Measurements from ENCODE around the gene XPO6.

The XPO6 gene

DNA sequence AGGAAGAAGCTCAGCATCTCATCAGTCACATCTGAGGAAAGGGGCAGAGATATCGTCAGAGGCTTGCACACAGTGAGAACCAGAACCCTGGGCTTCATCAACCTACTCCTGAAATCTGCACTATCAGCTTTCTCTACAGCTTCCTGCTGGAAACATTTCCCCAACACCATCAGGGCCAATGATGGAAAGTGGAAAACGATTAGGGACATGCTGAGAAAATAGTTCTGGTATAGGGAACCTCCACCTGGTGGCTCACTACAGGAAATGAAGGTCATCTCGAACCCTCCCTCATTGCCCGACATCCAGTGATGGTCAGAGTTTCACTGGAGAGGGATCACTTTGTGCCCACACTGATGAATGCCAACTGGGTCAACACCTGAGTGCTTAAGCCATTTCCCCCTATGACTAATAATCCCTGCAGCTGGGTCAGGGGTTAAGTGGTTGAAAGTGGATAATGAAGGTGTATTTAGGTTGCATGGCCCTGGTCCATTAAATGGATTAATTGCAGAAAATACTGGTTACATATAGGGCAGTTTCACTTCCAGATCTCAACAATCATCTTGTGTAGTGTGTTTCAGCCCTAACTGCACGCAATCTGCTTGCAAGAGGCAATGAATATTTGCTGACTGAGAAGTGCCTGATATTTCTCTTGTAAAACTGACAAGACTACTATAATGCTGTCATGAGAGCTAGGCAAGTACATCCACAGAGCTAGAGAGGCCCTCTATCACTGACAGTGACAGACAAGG, 105.1 kb downstream of the XPO6 start:
- DNase-seq: no peak

DNA sequence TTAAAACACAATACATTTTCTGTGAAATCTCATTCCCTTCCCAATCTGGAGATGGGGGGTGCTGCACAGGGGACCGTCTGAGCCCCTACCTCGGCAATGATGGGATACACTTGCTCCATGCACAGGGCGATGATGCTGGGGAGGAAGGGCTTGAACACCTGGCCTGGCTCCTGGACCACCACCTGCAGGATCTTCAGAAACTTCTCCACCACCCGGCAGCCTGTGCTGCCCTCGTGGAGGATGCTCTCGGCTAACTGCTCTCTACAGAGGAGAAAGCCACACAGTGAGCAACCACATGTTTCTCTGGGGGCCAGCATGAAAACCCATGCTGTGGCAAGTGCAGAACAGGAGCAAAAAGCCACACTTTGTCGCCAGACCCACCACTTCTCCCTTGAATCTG, 105.8 kb downstream of the XPO6 start:
- no peak for DNase-seq

DNA sequence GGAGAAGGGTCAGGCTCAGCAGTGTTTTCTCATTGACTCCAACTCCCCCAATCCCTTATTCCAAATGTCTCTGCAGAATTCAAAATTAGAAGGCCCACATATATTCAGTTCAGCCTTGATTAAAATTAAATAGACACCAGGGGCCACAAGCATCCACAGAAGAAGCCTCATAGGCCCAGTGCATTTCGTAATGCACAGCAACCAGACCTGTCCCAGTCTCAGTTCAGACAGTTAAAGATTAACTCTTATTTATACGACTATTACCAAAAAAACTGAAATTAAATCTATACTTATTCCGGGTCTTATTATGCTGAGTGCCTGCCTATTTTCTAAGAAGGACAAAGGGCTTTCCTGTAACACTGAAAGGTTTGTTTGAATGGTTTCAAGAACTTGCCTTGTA, 106.5 kb downstream of the XPO6 start:
- no peak for DNase-seq

DNA sequence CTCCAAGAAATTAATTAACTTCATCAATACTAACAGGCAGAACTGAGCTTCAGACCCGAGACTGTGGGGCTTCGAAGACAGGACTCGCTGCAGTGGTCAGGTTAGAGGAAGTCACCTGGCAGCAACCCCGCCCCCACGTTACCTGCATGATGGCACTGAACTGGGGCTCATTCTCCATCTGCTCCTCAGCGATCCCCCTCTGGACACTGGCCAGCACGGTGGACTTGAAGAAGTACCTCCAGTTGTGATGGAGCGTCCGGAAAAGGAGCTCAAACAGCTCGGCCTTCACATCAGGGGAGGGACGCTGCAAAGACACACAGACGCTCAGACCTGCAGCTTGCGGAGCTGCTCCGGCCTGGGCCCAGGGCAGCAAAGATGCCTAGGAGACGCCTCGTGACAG, 107.4 kb downstream of the XPO6 start:
- no peak for DNase-seq

- no peak for DNase-seq
Observed at GRCh38 chr16:28103516-28104170, 108.1 kb downstream of the XPO6 start.

DNA sequence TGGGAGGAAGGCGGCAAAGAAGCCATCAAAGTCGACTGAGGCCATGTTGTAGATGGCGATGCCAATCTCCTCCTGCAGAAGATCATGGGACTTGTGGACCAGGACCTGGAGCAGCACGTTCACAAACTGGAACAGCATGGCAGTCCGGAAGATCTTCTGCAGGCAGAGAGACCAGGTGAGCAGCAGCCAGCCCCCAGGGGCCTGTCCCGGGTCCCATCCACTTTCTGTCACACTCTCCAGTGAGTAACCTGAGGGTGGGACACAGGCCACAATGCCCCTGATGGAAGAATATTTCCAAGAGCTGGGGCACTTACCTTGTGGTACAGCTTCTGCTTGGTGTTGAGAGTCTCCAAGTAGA, 110.3 kb downstream of the XPO6 start:
- no peak for DNase-seq

GRCh38 chr16:28100810-28101532, 110.8 kb downstream of the XPO6 start:
- no peak for DNase-seq

- no peak for DNase-seq
Observed at GRCh38 chr16:28098959-28099945, 112.5 kb downstream of the XPO6 start.

GRCh38 chr16:28098171-28098958, 113.4 kb downstream of the XPO6 start:
- DNase-seq: no peak

DNA sequence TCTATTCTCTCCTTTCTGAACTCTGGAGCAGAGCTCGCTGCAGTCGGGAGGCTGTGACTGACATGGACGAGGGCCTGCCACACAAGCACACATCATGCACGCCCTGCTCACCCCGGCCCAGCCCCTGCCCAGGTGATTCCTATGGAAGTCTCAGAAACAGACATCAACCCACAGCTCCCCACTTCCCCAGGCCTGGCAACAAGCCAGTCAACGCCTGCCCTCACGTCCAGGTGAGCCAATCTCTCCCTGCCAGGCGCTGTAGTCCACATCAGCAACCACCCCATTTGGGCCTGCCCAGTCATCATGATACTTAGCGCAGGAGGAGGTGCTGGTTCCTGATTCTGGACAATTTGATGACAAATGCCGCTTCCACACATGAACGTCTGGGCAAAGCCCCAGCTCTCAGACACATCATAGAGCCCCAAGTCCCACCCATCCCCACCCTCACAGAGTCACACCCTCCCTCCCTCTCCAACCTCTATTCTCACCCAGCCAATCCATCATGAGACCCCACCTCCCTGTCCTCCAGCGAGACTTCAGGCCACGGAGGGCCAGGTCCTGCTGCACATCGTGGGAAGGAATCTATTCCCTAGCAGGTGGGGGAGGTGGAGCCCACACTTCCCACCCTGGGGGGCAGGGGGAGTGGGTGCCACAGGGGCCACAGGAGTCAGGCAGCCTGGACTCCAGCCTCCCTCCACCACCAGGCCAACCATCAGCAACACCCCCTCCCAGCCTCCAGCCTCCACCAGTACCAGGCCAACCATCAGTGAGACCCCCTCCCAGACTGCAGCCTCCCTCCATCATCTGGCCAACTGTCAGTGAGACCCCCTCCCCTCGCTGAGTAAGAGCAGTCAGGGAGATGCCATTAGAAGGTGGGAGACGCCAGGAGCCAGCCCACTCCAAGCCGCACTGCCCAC, 114.5 kb downstream of the XPO6 start:
- DNase-seq: no peak

DNA sequence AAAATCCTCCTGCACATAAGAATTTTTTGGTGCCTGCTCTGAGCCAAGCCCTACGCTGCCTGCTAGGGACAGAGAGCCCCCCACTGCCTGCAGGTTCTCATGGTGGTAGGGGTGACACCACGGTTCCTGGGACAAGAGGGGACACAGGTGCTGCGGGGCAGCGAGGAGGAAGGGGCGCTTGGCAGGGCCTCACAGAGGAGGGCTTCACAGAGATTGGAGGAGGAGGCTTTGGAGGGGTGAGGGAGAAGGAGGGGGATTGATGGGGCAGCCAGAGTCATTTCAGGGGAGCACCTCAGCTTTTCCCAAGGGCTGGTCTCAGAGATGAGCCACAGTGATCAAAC, 118.4 kb downstream of the XPO6 start:
- no peak for DNase-seq

DNA sequence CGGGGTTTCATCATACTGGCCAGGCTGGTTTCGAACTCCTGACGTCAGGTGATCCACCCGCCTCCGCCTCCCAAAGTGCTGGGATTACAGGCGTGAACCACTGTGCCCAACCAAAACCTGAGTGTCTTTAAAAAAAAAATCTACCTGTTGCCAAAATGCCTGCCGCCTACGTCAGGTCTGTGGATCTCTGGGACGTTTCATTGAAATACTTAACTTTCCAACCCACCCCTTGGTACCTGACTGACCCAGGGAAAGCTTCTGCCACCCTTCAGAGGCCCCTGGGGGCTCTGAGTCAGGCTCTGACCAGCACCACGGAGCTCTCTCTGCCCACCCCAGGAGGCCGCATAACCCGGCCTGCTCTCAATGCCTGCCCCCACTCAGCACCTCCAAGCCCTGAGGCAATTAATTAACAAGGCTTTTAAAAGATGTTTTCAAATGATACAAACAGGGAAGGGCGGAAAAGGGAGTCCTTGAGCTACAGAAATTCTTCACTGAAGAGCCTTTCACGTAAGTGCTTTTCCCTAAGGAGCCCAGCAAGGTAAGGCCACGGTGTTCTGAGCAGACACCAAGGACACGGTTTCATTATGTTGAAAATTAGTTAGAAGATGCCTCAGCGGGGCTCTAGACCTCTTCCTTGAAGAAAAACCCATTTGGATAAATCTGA, 118.9 kb downstream of the XPO6 start:
- DNase-seq: no peak

GRCh38 chr16:28091656-28092055, 120.1 kb downstream of the XPO6 start:
- DNase-seq: no peak

- DNase-seq: no peak
Observed at GRCh38 chr16:28090646-28091377, 121.0 kb downstream of the XPO6 start.

DNA sequence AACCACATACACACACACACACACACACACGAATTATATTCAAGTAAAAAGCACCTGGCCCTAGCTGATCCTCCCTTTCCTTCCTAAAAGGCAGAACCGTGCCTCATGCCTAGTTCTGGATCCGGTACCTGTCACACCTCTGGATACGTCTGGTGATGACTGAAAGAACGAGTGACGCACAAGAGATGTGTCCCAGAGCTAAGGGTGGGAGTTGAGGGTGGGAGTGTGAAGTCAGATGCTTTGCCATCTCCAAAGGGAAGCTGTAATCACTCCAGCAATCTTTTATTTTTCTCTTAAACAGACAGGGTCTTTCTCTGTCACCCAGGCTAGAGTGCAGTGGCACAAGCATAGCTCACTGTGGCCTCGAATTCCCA, 121.8 kb downstream of the XPO6 start:
- no peak for DNase-seq

DNA sequence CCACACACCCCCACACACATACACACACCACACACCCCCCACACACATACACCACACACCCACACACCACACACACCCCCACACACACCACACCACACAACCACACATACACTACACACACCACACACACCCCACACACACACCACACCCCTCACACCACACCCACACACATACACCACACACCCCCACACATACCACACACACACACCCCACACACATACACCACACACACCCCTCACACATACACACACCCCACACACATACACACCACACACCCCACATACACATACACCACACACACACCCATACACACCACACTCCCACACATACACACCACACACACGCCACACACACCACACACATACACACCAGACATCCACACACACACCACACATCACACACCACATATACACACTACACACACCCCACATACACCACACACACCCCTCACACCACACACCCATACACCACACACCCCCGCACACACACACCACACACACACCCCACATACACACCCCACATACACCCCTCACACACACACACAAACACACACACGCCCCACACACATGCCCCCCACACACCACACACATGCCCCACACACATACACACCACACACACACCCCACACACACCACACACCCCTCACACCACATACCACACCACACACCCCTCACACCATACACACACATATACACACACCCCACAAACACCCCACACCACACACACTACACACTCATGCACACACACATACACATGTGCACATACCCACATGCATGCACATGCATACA, 122.4 kb downstream of the XPO6 start:
- no peak for DNase-seq

- DNase-seq: no peak
Observed at GRCh38 chr16:28087675-28088300, 124.0 kb downstream of the XPO6 start.

GRCh38 chr16:28087140-28087660, 124.6 kb downstream of the XPO6 start:
- DNase-seq: no peak
